ENCODE results near the gene PIP5K1B. TPM values are rescaled to one million over a fixed set of nuclear protein-coding genes. Genes with fewer than 3 reads are reported as not detected.

PIP5K1B gene
- total RNA-seq, 3 donors from 2014 or later, result 60.0 to 122 (median 73.3) TPM

DNA sequence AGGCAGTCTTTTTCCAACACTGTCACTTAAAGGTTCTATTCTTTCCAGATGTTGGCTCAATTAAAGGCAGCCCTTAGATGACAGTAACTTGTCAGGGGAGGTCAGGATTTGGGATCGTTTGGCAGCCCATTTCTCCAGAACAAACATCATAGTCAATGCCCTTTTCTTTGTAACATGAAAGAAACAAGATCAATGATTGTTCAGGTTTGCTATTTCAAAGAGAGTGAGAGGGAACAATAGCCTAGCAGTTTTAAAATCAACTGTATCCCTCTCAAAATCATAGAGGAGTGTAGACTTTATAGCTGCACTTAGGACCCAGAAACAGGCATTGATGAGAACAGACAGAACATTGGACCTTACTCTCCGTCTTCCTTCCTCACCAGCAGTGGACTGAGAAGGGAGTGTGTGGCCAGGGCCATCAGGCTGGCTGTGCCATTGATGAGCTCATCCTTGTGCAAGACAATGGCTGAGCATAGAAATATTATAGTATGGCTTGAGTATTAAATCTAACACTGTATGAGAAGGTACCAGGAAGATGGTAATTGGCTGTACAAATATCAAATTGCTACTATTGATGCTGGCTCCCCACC, 130.0 kb downstream of the PIP5K1B start:
- no peaks in the 10 kb centered on the region for H3K36me3 ChIP-seq (ENCODE audit: low read depth)
- TF ChIP-seq, protein P1, sequence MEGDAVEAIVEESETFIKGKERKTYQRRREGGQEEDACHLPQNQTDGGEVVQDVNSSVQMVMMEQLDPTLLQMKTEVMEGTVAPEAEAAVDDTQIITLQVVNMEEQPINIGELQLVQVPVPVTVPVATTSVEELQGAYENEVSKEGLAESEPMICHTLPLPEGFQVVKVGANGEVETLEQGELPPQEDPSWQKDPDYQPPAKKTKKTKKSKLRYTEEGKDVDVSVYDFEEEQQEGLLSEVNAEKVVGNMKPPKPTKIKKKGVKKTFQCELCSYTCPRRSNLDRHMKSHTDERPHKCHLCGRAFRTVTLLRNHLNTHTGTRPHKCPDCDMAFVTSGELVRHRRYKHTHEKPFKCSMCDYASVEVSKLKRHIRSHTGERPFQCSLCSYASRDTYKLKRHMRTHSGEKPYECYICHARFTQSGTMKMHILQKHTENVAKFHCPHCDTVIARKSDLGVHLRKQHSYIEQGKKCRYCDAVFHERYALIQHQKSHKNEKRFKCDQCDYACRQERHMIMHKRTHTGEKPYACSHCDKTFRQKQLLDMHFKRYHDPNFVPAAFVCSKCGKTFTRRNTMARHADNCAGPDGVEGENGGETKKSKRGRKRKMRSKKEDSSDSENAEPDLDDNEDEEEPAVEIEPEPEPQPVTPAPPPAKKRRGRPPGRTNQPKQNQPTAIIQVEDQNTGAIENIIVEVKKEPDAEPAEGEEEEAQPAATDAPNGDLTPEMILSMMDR (IDR thresholded peaks at IDR 0.05), result no peak
- DNase-seq, result no peak
- intact Hi-C loops (cut with DNase I, micrococcal nuclease), result no loop called here
- H3K9me3 ChIP-seq, result no peaks in the 10 kb centered on the region
- no peaks in the 10 kb centered on the region for H3K4me1 ChIP-seq (ENCODE audit: low read depth)
- H3K4me3 ChIP-seq, result no peak overlapping the region
- ATAC-seq, result peak; percentile 57

DNA sequence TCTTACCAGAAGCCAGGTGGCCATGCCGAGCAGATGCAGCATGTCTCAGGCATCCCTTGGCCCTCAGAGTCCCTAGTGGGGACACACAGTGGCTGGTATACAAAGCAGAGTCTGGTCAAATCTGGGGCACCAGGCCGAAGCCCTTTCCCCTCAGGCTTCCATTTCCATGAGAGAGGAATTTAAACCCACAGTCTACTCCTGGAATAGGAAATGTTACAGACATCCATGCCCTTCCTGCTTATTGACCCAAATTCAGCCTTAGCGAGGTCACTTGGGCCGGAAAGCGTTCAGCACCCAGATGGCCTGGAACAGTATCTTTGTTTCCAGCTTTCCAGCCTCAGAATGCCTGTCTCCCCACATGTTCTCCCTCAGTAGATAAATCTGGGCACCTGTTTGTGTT, 131.7 kb downstream of the PIP5K1B start:
- TF ChIP-seq, protein P1 (IDR thresholded peaks at IDR 0.05), result no peak
- Histone ChIP-seq H3K9me3 (no peaks in the 10 kb centered on the region), H3K4me1 (ENCODE audit: low read depth) (no peaks in the 10 kb centered on the region), H3K36me3 (ENCODE audit: low read depth) (no peaks in the 10 kb centered on the region), H3K4me3 (no peak overlapping the region)
- no peak for DNase-seq
- intact Hi-C loops (cut with DNase I, micrococcal nuclease), result no loop called here
- ATAC-seq, result no peak

DNA sequence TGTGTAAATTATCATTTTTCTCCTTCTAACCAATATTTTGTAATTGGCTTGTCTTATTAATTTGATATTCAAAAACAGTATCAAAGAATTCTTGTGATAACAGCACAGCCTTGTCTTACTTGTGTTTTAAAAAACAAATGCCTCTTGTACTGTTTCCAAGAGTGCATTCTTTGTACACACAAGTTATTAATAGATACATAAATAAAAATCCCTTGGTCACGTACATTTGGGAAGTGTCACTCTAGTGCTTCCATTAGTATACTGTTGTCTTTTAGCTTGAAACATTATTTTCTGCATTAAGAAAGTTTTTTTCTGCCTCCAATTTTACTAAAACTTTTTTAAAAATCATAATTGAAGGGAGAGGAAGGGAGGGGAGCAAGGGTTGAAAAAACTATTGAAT, 133.2 kb downstream of the PIP5K1B start:
- ATAC-seq (no peak), DNase-seq (no peak)
- Histone ChIP-seq H3K36me3 (ENCODE audit: low read depth) (no peaks in the 10 kb centered on the region), H3K4me3 (no peak overlapping the region), H3K4me1 (ENCODE audit: low read depth) (no peaks in the 10 kb centered on the region), H3K9me3 (no peaks in the 10 kb centered on the region)
- intact Hi-C loops (cut with DNase I, micrococcal nuclease), result no loop called here
- TF ChIP-seq, protein P1 (IDR thresholded peaks at IDR 0.05), result no peak

DNA sequence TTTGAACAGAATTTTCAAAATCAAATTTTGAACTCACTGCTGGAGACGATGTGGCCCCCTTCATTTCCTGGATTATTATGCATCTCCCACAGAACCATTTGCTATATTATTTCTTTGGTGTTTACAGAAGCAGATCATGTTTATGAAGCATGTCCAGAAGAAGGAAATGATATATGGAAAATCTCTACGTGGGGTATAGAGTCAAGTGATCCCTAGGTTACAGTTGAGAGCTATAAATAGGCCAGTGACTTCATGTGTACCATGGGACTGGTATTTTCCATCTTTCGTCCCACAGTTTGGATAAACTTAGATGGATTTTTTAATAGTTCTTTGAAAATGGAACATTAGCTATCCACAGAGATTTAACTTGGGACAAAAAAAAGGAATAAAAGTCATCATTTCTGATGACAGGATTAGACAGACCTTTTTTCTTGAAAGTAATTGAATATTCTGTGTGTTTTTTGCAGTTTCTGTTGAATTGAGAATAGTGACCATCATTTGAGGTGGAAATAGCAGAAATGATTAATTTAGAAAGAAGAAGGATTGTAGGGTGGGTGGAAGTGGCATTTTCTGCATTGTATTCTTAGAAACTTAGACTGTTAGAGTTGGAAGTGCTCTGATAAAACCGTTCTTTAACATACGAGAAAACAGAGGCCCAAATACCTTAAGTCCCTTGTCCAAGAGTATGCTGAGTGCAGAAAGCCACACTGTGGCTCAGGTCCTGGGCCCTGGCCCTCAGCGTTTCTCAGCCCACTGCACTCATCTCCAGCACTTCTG, 136.4 kb downstream of the PIP5K1B start:
- H3K9me3 ChIP-seq, result no peaks in the 10 kb centered on the region
- intact Hi-C loops (cut with DNase I, micrococcal nuclease), result no loop called here
- H3K4me1 ChIP-seq (ENCODE audit: low read depth), result no peaks in the 10 kb centered on the region
- no peaks in the 10 kb centered on the region for H3K36me3 ChIP-seq (ENCODE audit: low read depth)
- DNase-seq (no peak), ATAC-seq (no peak)
- H3K4me3 ChIP-seq, result no peak overlapping the region
- TF ChIP-seq, protein P1 (IDR thresholded peaks at IDR 0.05), result no peak

DNA sequence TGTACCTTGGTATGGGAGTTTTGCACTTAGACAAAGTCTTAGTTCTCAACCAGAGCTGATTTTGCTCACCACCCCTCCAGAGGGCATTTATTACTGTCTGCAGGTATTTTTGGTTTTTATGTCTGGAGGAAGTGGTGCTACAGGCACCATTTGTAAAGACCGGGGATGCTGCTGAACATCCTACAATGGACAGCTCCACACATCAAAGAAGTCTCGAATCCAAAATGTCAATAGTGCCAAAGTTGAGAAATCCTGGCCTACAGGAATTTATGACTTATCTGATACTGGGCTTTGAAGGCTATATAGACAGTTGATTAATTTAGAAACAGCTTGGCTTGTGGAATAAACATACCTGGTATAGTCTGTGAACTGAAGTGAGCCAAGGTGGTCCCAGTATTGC, 137.5 kb downstream of the PIP5K1B start:
- TF ChIP-seq, protein P1 (IDR thresholded peaks at IDR 0.05), result no peak
- Histone ChIP-seq H3K4me1 (ENCODE audit: low read depth) (no peaks in the 10 kb centered on the region), H3K9me3 (no peaks in the 10 kb centered on the region), H3K4me3 (no peak overlapping the region), H3K36me3 (ENCODE audit: low read depth) (no peaks in the 10 kb centered on the region)
- ATAC-seq (no peak), DNase-seq (no peak)
- intact Hi-C loops (cut with DNase I, micrococcal nuclease), result no loop called here
